PC-3 (cell line): ENCODE results near the gene CEP63.

Source experiments
- CTCF ChIP-seq: fragments of 300-600 bp; sonication (generic); conservative IDR thresholded peaks from 2 replicates; pipeline ENCODE4 v1.5.1; 2017; ENCODE audit warnings: antibody characterized with exemption, low read depth, mild to moderate bottlenecking, low read length
- EZH2 ChIP-seq: fragments of 300-600 bp; sonication (generic); IDR thresholded peaks from one replicate; pipeline ENCODE4 v1.6.1; 2017; ENCODE audit warnings: antibody characterized with exemption, mild to moderate bottlenecking, low read length; ENCODE audit not compliant: unreplicated experiment

GRCh38 chr3:134449951-134450350 is 35.9 kb upstream of the CEP63 start:
- TF ChIP-seq EZH2: no peak
- no peak for TF ChIP-seq CTCF
